ENCODE data around the gene AAMP.

The AAMP gene

GRCh38 chr2:218293715-218294429, 23.9 kb upstream of the AAMP start:
- DNase-seq = no peak

DNA sequence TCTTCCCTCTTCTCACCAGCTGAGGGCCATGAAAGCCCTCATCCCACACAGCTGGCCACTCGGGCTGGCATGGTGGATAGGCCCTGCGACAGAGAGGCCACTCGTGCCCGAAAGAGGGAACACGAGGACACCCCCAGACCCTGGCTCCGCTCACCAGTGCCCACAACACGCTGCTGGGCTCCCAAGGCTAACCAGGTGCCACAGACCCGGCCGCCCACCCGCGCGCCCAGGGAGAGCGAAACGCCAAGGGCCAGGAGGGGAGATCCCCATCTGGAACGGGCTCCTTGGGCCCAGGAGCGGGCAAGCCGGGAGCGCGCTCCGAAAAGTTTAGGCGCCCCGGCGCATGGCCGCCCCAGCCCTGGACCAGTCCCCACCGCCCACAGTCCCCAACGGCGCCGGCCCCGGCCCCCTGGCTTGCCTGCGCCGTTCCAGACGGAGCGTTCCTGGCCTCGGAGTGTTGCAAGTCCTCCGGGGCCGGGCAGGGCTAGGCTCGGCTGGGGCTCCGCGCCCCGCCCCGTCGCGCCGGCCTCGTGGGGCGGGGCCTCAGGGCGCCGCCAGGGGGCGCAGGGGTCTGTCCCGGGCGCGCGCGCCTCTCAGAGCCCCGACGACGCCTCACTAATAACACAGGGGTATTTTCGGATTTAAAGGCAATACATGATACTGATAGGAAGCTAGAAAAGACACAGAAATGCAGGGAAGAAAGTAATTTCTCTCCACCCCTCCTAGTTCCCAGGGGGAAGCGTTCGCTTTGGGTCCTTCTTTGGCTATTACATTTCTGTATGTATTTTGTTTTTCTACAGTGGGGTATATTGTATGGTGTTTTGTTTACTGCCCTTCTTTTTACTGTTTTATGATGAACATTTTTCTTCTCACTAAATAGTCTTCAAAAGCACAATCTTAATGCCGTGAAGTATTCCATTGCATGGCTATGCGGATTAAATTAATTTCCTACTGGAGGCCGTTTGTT, 22.4 kb upstream of the AAMP start, which contains the start of gene TMBIM1:
Gene TMBIM1, minus strand, starts transcription at position 456 of the 967 bp plus-strand sequence. CDS start 10,362 bp downstream, outside the sequence.
- peak; percentile 93 for DNase-seq

DNA sequence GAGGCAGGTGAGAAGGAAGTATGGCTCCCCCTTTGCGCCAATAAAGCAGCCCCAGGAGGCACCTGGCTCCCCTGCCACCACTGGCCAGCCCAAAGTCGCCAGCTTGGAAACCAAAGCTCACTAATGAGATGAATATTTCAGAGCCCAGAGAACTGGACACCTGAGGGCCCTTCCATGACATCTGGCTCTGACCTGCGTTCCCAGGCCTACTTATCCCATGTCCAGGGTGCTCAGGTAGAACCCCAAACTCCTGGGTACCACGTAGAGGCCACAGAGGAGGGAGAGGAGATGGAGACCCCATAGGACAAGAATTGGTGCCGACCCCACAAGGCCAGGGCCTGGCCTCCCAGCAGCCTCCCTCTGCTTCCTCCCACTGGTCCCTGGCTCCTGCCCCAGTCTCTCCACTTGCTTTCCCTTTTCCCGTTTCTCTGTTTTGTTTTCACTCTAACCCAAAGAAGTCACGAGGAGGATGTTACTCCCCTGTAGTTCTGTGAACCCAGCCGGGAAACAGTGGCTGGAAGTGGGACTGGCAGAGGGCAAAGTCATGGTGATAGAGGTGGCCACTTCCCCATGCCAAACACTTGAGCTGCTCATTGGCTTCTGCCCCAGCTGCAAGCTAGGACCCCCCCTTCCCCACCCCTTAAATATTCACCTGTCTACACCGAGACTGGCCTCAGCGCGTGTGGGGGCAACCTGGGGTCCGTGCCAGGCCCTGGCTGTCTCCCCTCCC, 21.5 kb upstream of the AAMP start:
- peak; percentile 67 for DNase-seq

- peak; percentile 80 for DNase-seq
Observed at GRCh38 chr2:218290316-218291261, 20.7 kb upstream of the AAMP start.

DNA sequence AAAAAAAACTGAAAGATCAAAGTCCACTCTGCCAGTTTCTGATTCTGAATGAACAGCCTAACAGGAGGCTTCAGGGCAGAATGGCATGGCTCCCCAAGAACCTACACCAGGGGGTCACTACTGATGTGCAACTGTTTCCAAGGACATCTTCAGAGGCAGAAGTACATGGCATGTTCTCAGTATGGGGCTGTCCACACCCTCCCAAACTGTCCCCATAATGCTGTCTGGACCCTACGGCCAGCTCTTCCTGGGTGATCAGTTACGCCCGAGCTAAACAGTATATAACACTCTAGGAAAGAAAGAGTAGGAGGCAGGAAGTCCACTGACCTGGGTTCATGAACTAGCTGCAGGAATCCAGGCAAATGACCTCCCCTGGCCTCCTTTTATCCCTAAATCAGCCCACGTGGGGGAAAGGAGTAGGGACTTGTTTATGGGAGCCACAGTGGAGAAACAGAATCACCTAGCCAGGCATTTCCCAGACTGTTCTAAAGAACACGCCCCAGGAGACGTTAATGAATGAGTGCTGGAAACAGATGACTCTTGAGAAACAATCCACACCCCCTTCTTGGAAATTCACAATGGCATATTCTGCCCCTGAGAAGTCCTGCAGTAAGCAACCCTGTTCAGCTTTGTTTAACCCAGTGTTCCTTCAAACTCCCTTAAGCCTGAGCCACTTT, 19.8 kb upstream of the AAMP start:
- no peak for DNase-seq

DNA sequence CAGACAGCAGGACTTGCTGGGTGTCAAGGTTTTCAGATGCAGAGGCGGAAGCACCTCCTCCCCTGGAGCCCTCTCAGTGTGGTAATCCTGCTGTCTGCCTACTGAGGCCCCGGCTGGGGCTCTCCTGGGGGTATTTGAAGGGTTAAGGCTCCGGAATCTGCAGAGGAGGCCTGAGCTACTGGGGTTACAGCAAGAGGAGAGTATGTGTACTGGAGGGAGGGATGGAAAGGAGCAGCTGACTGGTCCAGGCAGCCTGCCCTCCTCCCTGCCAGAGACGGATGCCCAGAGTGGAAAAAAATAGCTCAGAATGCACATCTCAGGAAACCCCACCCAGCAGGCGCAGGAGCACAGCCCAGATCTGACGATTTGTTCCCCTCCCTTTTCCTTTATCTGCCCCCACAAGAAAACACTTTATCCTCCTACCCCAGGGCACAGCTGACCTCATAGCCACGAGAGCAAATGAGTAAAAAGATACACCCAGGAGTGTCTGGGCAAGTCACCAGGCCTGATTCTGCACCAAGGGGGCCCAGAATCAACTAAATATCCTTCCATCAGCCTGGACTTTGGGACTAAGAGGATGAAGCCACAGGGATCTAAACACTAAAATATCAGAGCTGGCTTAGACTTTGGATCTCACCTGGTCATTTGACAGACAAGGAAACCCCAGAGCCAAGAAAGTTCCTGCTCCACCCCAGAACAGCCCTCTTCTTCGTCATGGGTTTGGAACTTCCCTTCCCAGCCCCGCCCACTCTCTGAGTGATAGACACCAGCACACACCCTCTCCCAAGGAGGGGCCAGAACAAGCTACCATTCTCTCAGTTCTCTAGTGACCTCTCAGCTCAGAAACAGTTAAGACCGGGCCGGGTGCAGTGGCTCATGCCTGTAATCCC, 16.9 kb upstream of the AAMP start:
- peak; percentile 92 for DNase-seq

GRCh38 chr2:218285604-218286003, 15.7 kb upstream of the AAMP start:
- no peak for DNase-seq

- DNase-seq = peak; percentile 88
Observed at GRCh38 chr2:218284106-218284811, 14.3 kb upstream of the AAMP start.

DNA sequence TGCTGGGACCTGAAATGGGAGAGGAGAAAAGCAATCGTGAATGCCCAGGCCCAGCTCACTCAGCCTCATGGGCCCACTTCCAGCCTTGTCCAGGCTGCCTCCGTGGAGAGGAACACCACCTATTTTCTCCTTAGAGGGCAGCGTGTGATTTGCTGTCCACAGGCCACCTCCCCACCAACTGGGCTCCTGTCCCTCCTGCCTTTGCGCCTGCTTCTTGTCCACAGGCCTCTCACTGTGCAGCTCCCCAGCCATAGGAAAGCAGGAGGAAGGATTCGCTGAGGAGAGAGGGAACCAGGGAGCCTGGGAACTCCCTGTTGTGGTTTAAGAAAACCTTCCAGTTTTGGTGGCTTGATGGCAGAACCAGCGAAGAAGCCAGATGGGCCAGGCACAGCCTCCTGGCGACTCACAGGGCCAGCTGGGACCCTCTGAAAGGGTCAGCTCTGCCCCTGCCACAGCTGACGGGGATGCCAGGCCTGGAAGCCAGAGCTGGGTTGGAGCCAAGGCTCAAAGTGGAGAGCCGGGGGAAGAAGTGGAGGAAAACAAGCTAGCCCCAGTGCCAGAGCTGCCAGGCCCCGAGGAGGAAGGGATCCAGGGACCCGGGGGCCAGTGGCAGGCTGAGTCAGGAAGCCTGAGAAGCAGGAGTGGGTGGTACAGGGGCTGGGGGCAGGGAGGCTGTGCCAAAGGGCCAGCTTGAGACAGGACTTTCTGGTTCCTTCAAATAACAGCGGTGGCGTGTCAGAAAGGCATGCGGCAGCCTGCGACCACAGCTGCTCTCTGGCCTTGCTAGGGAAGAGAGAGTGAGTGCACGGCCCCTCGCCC, 12.4 kb upstream of the AAMP start:
- DNase-seq = no peak

- DNase-seq = no peak
Observed at GRCh38 chr2:218281449-218281848, 11.5 kb upstream of the AAMP start.

- DNase-seq = no peak
Observed at GRCh38 chr2:218280260-218280870, 10.4 kb upstream of the AAMP start.

- no peak for DNase-seq
Observed at GRCh38 chr2:218278531-218279360, 8.8 kb upstream of the AAMP start.

DNA sequence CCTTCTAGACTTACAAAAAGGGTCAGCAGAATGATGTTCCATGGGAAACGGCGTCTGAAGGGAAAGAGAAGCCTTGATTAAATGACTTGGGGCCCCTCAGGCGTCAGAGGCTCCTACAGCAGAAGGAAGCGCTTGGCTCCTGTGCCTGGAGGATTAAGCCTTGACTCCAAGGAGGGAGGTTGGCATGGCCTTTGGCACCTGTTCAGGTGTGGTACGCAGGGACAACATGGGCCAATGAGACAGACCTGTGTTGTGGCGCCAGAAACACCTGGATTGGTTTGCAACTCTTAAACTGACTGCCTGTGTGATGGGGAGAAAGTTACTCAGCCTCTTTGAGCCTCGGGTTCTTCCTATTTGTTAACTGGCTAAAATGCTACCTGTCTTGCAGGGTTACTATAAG, 8.0 kb upstream of the AAMP start:
- no peak for DNase-seq

GRCh38 chr2:218276986-218277755, 7.2 kb upstream of the AAMP start:
- no peak for DNase-seq

- no peak for DNase-seq
Observed at GRCh38 chr2:218275371-218276072, 5.6 kb upstream of the AAMP start.

DNA sequence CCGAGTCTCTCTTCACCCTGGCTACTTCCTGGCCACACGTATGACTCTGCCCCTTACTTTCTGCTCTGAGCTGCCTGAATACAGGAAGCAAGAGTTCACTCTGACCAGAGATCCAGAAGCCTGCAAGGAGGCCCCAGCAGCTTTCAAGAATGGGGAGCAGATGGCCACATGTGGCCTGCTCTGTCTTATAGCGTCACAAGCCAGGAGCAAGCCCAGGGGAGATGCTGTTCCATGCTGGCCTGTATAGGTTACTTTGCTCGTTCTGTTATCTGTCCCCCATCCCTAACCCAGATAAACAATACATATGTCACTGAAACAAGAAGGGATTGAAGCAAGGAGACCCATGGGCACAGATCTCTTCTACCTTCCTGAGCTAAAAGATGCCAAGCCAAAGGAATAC, 4.6 kb upstream of the AAMP start:
- DNase-seq = no peak

Measured in activated effector memory CD4-positive, alpha-beta T cell treated with anti-CD3 and anti-CD28 coated beads, Interleukin-2, amount 50 U/mL, for 16 hours (primary cell).